PC-9 (cell line): ENCODE data around the gene CRYBB1. TPM values are rescaled to one million over a fixed set of nuclear protein-coding genes. Genes with fewer than 3 reads are reported as not detected.

ENCODE experiments used
- BruUV-seq: library from RNA; stranded (reverse); fragments of 400-500 nt; replicated peaks from 2 replicates; lab custom pipeline; 2021; lab: Mats Ljungman, UMichigan
- CTCF ChIA-PET: fragments of 300-600 bp; sonication (Branson Sonifier 250); formaldehyde crosslinking; loops from one replicate; lab custom pipeline; 2022; ENCODE audit warnings: antibody characterized with exemption; lab: Charles Lee
- POLR2A ChIA-PET: fragments of 300-600 bp; sonication (Branson Sonifier 250); formaldehyde crosslinking; loops from one replicate; lab custom pipeline; 2022; ENCODE audit warnings: antibody characterized with exemption; ENCODE audit not compliant: unreplicated experiment; lab: Charles Lee
- DNase-seq, 2 experiments: peaks; one replicate each; pipeline versions ENCODE4 v3.0.0 to v3.0.0-alpha.2; 2015 to 2022; ENCODE audit warnings: mixed read lengths in 1 of 2
- H2AFZ ChIP-seq: fragments of 200-600 bp; sonication (generic); 2 replicates; pipeline ENCODE4 v1.8.1; 2017; ENCODE audit warnings: antibody characterized with exemption
- H3F3A ChIP-seq: fragments of 200-600 bp; sonication (generic); 2 replicates; pipeline ENCODE4 v1.8.1; 2017; ENCODE audit warnings: antibody characterized with exemption, mild to moderate bottlenecking, low read depth; ENCODE audit not compliant: insufficient read depth
- H3K27ac ChIP-seq: fragments of 200-600 bp; sonication (generic); 2 replicates; pipeline ENCODE4 v1.6.1; 2016; ENCODE audit warnings: mixed run types
- H3K27me3 ChIP-seq: fragments of 200-600 bp; sonication (generic); 2 replicates; pipeline ENCODE4 v1.6.1; 2016; ENCODE audit warnings: low read depth, mixed run types; ENCODE audit not compliant: insufficient read depth
- H3K36me3 ChIP-seq: fragments of 200-600 bp; sonication (generic); 2 replicates; pipeline ENCODE4 v1.6.1; 2016; ENCODE audit warnings: low read depth, mixed run types
- H3K4me1 ChIP-seq: fragments of 200-600 bp; sonication (generic); replicated peaks from 2 replicates; pipeline ENCODE4 v1.6.1; 2016; ENCODE audit warnings: mixed run types; ENCODE audit not compliant: insufficient read depth
- H3K4me2 ChIP-seq: fragments of 200-600 bp; sonication (generic); 2 replicates; pipeline ENCODE4 v1.6.1; 2017; ENCODE audit warnings: mixed run types
- H3K4me3 ChIP-seq: fragments of 200-600 bp; sonication (generic); 2 replicates; pipeline ENCODE4 v1.6.1; 2016; ENCODE audit warnings: mixed run types
- H3K79me2 ChIP-seq: fragments of 200-600 bp; sonication (generic); 2 replicates; pipeline ENCODE4 v1.6.1; 2017; ENCODE audit warnings: low read depth, mixed run types
- H3K9me2 ChIP-seq: fragments of 200-600 bp; sonication (generic); 2 replicates; pipeline ENCODE4 v1.8.1; 2017; ENCODE audit warnings: mild to moderate bottlenecking; ENCODE audit not compliant: insufficient read depth
- H3K9me3 ChIP-seq: fragments of 200-600 bp; sonication (generic); 2 replicates; pipeline ENCODE4 v1.8.1; 2016; ENCODE audit warnings: low read depth; ENCODE audit not compliant: insufficient read depth
- H4K20me1 ChIP-seq: fragments of 200-600 bp; sonication (generic); 2 replicates; pipeline ENCODE4 v1.8.1; 2017; ENCODE audit not compliant: insufficient read depth
- EZH2 ChIP-seq: fragments of 200-600 bp; sonication (generic); IDR thresholded peaks from 2 replicates; pipeline ENCODE4 v1.8.0; 2017; ENCODE audit warnings: antibody characterized with exemption, low read depth
- intact Hi-C: fragments of 100-400 bp; cut with micrococcal nuclease; formaldehyde crosslinking; loops from one replicate; pipeline ENCODE4 v1.10.0; 2022; ENCODE audit not compliant: unreplicated experiment
- total RNA-seq: library from RNA; stranded (reverse); gene quantifications from 2 replicates; pipeline ENCODE4 v1.2.3, GENCODE V29; 2021
- TF ChIP-seq, protein P1 (sequence below): fragments of 200-600 bp; sonication (generic); conservative IDR thresholded peaks from 2 replicates; pipeline ENCODE4 v1.6.1; 2017; ENCODE audit warnings: mixed run types, antibody characterized with exemption, mild to moderate bottlenecking, moderate library complexity

Gene CRYBB1
- total RNA-seq, 1 experiment from 2014 or later, result not detected

DNA sequence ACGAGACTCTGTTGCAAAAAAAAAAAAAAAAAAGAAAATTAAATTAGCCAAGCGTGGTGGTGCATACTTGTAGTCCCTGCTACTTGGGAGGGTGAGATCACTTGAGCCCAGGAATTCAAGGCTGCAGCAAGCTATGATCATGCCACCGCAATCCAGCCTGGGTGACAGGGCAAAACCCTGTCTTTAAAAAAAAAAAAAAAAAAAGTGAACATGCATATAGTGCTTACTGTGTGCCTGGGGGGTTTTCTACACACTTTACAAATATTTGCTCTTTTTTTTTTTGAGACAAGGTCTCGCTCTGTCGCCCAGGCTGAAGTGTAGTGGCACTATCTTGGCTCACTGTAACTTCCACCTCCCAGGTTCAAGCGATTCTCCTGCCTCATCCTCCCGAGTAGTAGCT is 40.7 kb downstream of the CRYBB1 start:
- Histone ChIP-seq H3K9me2 (no peaks in the 10 kb centered on the region), H3K9me3 (no peaks in the 10 kb centered on the region), H3K4me3 (no peak overlapping the region), H3K4me2 (no peak overlapping the region), H3K27ac (no peak overlapping the region), H2AFZ (no peak overlapping the region), H3K36me3 (no peaks in the 10 kb centered on the region), H3F3A (no peaks in the 10 kb centered on the region), H3K4me1 (no peaks in the 10 kb centered on the region), H3K79me2 (no peaks in the 10 kb centered on the region), H4K20me1 (no peaks in the 10 kb centered on the region), H3K27me3 (no peaks in the 10 kb centered on the region)
- BruUV-seq, result no TSS peak
- POLR2A ChIA-PET, result no interaction called here
- CTCF ChIA-PET, result no interaction called here
- DNase-seq, result no peak
- TF ChIP-seq, protein P1, sequence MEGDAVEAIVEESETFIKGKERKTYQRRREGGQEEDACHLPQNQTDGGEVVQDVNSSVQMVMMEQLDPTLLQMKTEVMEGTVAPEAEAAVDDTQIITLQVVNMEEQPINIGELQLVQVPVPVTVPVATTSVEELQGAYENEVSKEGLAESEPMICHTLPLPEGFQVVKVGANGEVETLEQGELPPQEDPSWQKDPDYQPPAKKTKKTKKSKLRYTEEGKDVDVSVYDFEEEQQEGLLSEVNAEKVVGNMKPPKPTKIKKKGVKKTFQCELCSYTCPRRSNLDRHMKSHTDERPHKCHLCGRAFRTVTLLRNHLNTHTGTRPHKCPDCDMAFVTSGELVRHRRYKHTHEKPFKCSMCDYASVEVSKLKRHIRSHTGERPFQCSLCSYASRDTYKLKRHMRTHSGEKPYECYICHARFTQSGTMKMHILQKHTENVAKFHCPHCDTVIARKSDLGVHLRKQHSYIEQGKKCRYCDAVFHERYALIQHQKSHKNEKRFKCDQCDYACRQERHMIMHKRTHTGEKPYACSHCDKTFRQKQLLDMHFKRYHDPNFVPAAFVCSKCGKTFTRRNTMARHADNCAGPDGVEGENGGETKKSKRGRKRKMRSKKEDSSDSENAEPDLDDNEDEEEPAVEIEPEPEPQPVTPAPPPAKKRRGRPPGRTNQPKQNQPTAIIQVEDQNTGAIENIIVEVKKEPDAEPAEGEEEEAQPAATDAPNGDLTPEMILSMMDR, result no peak
- TF ChIP-seq EZH2, result no peak
- intact Hi-C loops, result no loop called here

DNA sequence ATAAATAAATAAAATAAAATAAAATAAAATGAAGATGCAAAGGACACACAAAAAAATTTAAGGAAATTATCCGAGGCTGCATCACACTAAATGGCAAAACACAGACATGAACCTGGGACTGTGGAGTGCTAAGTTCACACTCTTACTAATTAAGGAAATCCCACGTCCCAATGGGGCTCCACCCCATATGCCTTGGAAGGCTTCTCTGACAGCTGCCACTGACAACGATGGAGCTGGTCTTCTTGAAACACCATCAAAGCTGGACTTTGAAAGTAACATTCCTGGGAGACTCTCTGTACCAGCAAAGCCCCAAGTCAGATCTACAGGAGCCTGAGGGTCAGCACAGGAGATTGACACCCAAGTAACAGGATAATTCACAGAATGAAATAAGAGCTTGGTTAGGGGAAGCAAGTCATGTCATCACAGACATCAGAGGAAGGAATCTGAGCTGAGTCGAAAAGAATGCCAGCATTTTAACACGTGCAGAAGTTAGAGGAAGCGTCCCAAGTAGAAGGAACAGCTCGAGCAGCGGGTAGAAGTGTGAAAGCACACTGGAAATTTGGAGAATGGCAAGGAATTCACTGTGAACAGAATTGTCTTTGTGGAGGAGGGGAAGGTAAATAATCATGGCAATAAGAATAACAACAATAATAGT is 41.7 kb downstream of the CRYBB1 start:
- Histone ChIP-seq H3K4me2 (no peak overlapping the region), H3K4me3 (no peak overlapping the region), H3K79me2 (no peaks in the 10 kb centered on the region), H3K9me2 (no peaks in the 10 kb centered on the region), H3K27me3 (no peaks in the 10 kb centered on the region), H3F3A (no peaks in the 10 kb centered on the region), H4K20me1 (no peaks in the 10 kb centered on the region), H3K36me3 (no peaks in the 10 kb centered on the region), H2AFZ (no peak overlapping the region), H3K9me3 (no peaks in the 10 kb centered on the region), H3K4me1 (no peaks in the 10 kb centered on the region), H3K27ac (no peak overlapping the region)
- intact Hi-C loops, result no loop called here
- no peak for DNase-seq
- TF ChIP-seq EZH2, result no peak
- TF ChIP-seq, protein P1, result no peak
- POLR2A ChIA-PET, result no interaction called here
- CTCF ChIA-PET, result no interaction called here
- BruUV-seq, result no TSS peak

DNA sequence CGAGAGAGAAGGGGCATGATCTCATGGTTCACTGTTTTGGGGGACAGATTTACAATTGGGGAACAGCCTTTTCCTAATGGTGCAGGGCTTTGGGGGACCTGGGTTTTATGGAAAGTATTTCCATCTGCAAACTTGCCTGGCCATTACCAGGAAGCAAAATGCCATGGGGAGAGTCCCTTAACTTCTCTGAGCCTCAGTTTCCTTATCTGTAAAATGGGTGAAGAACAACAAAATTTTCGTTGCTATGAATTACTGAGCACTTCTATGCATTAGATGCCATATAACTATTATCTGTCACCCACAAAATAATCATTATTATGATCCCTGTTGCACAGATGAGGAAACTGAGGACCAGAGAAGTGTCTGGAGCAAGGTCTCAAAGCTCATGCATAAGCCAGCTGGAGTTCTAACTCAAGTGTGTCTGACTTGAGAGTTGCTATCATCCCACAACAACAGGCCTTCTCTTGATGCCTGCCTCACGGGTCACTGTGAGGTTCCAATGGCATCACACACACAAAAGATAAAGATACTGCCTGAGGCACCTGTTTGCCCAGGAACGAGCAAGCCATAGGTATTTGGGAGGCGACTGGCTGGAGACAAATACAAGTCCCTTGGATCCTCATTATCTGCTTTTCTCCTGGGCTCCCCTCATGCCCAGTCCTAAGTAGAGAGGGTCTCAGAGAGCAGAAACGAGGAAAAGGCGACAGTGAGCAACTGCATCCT is 43.7 kb downstream of the CRYBB1 start:
- Histone ChIP-seq H3K27me3 (no peaks in the 10 kb centered on the region), H3K27ac (no peak overlapping the region), H3K4me3 (no peak overlapping the region), H4K20me1 (no peaks in the 10 kb centered on the region), H3K4me2 (no peak overlapping the region), H2AFZ (no peak overlapping the region), H3K79me2 (no peaks in the 10 kb centered on the region), H3K4me1 (no peaks in the 10 kb centered on the region; the same call in 1 of the 2 replicates), H3F3A (no peaks in the 10 kb centered on the region), H3K9me2 (no peaks in the 10 kb centered on the region), H3K9me3 (no peaks in the 10 kb centered on the region), H3K36me3 (no peaks in the 10 kb centered on the region)
- TF ChIP-seq EZH2, result no peak
- TF ChIP-seq, protein P1, result no peak
- ChIA-PET POLR2A (no interaction called here), CTCF (no interaction called here)
- BruUV-seq, result no TSS peak
- intact Hi-C loops, result no loop called here
- DNase-seq, result no peak
